CD4-positive, alpha-beta T cell treated with Interleukin-21 for 1 hour (primary cell): ENCODE data around the gene SLC22A2.

Experiments used
- DNase-seq: peaks from one replicate; pipeline ENCODE4 v3.0.0-alpha.2; 2020

SLC22A2 gene

DNA sequence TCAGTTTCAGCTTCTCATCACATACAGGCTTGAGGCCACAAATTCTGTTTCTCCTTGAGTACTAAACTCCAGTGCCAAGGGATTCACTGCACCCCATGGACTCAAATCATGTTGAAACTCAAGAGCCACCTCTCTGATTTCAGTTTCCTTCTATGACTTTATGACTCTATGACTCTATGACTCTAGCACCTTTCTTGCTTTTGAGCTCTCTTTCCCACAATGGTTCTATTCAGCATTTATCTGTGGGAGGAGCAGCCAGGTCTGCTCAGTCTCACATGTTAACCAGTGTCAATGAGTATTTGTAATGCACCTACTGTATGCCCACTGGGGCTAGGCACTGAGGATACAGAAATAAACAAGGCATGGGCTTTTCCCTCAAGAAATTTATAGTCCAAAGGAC, 14.6 kb upstream of the SLC22A2 start:
- DNase-seq, result no peak

DNA sequence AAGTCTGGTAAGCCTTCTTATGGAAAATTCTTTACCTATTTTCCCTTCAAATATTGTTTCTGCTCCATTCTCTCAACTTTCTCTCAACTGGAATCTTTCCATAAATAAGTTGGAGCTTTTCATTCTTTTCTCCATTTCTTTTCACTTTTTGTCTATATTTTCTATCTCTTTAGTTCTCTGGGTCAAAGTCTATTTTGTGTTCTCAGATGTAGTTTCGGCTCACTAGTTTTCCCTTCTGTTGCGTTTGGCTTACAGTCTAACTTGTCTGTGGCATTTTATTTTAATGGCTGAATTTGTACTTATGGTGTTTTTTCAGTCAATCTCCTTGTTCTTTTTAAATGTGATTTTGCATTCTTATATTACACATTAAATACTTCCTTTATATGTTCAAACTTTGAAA, 14.1 kb upstream of the SLC22A2 start:
- DNase-seq, result no peak

DNA sequence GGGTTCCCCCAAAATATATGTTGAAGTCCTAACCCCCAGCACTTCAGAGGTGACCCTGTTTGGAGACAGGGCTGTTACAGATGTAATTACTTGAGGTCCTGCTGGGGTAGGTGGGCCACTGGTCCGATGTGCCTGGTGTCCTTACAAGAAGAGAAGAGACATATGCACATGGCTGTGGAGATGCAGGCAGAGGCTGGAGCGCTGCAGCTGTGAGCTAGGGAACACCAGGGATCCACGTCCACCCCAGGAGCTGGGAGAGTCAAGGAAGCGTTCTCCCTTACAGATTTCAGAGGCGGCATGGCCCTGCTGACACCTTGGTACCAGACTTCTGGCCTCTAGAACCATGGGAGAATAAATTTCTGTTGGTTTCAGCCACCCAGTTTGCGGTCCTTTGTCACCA, 11.7 kb upstream of the SLC22A2 start:
- no peak for DNase-seq

DNA sequence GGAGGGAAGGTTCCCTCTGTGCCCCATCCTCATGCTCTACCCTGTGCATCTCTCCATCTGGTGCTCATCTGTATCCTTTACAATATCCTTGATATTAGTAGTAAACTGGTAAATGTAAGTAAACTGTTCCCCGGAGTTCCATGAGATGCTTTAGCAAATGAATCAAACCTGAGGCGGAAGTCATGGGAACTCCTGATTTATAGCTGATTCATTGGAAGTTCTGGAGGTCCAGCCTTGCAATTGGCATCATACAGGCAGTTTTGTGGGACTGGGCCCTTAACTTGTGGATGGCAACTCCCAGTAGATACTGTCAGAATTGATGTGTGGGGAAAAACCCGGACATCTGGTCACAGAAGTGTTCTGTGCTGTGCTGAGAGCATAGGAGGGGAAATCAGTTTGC, 11.2 kb upstream of the SLC22A2 start:
- no peak for DNase-seq

DNA sequence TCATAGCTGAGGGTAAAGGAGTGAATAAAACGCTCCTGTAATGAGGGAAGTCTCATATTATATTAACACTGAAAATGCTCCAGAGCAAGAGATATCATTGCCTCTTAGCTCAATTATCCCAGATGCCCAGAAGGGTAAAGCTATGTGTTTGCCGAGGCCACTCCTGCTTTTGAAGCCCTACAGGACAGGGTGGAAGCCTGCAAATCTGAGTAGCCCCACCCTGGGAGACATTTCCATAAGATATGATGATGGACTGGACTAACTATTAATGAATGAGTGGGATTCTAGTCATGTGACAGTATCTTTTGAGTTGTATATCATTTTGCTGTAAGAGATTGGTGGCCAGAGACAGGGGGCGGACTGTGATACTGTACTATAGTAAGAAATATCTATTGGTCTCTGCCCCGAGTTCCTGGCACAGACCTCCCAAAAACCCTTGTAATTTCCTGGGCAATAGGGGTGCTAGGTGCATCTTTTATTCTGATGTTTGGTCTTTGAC, 10.5 kb upstream of the SLC22A2 start:
- DNase-seq, result no peak

DNA sequence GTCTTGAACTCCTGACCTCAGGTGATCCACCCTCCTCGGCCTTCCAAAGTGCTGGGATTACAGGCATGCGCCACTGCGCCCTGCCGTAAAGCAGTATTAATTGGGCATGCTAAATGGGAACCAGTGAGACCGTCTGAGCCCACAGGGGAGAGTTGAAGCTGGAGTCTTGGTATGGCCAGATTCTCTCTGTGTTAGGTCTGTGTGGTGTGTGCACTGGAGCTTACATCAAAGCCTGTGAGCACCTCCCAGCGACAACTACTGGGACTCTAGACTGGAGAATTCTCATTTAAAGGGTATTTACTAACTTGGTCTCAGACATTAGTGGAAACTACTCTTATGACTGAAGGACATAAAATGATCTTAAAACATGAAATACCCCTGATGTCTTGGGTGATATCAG, 8.5 kb upstream of the SLC22A2 start:
- DNase-seq, result no peak

DNA sequence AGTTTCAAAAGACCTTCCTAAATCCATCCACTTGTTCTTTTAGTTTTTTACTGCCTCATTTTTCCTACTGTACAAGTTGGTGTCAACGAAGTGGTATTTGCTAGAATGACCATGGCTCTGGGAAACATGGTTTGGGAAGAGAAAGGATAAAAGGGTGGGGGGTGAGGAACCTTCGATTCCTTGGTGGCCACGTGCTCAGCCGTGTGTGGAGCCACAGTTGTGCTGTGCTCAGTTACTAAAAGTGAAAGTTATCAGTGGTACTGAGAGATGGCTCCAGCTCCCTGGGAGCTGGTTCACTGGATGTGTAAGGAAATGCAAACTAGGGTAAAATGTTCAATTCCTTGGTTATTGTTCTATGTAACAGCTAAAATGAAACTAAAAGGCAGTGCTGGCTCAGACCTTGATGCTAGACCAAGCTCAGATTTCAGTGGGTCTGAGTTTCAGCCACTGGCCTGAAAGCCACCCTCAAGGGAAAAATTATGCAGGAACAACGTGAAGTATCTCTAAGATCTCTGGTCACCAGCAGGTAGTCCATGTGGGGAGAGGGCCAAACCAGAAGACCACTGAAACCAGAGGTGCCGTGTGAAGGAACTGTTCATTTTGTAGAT, 7.4 kb upstream of the SLC22A2 start:
- DNase-seq, result no peak

DNA sequence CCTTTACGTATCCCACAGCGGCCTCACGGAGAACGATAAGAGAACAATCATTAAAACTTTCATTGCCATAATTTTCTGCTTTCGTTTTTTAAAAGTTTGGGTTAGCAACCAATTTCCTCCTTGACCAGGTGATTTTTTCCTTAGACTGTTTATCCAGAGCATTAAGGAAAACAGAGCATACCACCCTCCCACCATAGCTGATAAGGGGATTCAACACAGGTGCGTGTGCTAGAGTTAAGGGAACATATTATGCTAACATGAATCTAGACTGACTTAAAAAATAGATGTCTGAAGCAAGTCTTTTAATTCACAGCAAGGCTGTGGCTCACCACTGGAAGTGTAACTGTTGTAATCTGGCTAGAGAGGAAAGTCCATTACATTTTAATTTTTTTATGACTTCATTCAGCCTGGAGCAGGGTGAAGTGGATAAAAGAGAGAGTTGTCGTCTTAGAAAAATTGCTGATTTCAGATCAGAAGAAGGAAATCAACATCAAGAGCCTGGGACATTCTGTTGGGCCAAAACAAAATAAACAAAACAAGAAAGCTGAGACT, 5.5 kb upstream of the SLC22A2 start:
- DNase-seq, result no peak

DNA sequence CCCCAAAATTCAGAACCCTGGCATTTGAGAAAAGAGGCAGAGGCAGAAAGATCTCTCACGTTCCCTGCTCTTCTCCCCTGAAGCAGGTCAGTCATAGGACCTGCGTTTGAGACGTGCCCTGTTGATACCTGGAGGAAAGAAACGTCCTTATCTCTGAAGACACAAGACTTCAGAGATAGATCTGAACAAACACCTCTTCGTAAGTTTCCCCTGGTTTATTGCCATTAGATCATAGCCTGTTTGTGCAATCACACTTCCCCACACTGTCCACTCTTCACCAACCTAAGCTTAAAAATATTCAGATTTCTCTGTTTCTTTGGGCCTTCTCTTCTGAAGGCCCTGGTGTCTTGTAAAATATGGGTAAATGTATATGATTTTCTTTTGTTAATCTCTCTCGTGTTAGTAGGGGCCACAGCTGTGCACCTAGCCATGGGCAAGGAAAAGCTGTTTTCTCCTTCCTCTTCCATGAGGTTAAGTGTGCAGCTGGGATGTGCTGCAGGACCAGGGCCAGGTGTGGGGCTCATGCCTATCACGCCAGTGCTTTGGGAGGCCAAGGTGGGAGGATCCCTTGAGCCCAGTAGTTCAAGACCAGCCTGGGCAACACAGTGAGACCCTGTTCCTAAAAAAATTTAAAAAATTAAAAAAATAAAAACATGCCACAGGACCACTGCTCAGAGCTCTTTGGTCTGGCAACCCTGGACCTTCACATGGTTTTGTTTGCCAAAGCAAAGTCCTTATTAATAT, 4.7 kb upstream of the SLC22A2 start:
- no peak for DNase-seq

DNA sequence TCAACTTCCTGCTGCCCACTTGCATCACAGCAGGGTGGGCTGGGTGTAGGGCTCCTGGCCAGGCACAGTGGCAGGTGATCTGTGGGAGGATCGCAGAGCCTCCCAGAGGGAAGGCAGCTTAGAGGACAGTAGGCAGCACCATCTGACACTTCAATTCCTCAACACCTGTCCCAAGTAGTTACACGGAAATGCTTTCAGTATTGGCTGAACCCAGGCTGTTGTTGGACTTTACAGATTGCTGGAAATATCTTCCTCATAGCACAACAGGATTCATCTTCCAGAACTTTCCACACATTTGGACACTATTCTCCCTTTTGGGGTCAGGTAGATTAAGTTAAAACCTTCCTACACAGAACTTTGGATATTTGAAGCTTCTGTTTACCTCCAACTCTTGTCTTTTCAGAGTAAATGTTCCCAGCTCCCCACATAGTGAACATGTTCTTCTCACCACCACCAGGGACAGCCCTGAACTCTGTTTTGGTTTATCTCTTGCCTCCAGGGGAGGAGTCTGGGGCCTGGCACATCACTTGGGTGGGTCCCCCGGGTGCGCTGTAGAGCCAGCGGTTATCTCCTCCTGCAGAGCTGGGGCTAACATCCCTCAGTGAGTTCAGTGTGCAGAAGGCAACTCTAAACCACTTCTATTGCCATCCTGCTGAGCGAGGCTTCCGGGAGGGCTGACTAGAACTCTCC, 3.5 kb upstream of the SLC22A2 start:
- DNase-seq, result no peak

DNA sequence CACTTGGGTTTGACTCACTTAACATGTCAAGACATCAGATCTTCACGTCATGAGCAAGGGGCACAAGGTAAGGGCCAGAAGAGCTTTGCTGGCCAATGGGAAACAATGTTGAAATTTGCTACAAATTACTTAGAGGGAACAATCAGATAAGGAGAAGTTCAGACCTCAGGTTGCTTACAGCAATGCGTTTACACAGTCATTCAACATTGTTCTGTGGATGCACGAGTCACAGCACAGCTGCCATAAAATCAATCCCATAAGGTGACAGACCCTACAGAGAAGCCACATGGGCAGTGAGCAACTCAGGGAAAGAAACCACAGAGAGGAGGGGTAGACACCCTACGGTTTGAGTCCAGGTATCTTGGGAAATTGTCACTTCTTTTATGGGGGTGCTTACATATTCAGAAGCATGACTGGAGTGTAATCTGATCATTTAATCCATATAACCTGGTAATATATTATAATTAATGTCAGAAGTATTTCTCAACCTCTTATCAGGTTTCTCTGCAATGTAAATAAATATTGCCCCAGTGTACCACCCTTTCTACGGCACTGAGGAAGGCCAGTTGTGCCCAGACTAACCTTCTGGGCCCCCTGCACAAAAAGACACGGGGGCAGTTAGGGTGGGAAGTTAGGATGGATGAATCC, 2.3 kb upstream of the SLC22A2 start:
- no peak for DNase-seq

DNA sequence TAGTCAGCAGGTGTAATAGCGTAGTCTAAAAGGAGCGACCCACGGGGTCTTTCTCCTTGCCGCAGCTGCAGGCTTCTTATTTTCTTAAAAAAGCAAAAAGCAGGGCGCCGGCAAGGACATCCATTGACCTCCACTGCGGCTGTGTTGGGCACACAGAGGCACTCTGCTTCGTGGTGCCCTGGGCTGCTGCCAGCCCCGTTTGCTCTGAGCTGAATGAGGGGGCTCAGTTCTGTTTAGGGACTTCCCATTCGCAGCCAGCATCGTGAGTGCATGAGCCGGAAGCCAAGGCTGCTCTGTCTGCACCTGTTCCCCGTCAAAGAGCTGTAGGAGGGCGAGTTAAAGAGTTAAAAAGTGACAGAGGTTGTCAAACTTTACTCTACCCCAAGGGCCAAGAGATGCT, 1.7 kb upstream of the SLC22A2 start:
- no peak for DNase-seq

DNA sequence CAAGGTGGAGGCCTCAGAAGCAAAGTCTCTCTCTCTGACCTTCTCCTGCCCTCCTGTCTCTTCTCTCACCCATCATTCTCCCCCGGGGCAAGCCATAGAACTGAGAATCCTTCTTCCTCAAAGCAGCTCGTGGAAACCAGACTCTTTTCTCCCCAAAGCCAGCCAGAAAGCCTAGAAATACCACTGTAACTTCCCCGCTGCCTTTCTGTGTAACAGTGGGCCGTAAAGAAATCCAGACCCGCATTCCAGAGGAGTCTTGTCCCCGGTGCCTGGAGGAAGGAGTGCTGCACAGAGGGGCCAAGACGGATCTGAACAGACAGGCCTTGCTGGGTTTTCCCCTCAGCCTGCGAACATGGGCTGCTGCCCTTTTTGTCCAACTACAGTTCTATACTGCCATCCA, 977 bp upstream of the SLC22A2 start:
- no peak for DNase-seq

DNA sequence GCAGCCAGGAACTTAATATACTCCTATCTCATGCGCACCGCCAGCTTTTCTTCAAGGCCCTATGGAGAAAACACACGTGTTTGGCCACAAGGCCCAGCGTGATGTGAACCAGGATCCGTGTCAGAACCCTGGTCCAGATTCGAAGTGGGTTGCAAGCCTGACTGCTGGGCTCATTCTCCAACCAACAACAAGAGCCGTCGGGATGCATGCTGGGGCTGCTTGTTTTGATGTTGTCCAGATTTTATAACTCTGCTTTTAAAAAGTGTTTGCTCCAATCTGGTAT, 463 bp upstream of the SLC22A2 start:
- DNase-seq, result no peak

DNA sequence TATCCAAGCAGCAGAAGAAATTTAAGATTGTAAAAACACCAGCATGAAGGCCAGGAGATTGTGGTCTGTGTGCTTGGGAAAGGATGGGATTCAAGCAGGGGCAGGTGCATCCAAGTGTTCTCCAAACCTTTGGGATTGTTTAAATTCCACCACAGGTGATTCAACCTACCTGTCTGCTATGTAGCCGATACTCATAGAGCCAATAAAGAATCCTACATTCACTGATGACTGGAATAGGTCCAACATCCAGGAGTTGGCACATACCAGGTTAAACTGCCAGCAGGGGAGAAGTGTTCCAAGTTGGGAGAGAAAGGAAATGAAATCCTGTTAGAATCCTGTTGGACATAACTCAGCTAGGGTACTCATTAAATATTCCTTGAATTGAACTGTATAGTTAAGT, 2.2 kb downstream of the SLC22A2 start:
- DNase-seq, result no peak

DNA sequence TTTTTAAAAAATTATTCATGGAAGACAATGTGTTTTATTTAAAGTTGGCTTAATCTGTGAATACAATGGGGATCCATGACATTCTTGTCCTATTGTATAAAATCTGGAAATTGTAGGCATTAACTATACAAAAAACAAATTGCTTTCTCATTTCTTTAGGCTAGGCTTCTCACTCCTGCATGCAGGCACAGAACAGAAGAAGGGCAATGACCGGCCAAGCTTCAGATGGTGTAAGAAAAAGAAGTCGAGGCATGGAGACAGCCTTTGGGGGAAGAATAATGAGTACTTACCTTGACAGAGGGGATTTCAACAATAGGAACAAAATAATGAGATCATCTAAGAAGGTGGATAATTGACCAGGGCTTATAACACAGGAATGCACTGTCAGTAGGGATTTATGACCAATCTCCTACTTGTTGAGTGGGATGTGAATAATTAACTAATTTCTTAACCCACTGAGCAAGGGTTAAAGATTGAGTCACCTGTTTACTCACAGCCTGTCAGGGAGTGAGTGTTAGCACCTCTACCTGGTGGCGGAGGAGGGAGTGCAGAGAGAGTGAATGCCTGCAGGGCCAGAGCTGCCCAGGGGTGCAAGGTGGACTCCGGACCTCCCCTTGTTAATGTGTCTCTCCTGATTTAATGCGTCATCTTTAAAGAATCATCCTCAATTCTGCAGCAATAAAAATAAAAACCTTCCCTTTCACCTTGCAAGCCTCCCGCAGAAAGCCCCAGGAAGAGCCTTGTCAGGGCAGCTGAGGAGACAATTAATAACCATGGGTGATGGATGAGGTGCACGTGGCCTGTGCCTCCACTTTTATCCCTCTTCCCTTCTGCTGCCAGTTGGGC, 3.9 kb downstream of the SLC22A2 start:
- DNase-seq, result no peak

DNA sequence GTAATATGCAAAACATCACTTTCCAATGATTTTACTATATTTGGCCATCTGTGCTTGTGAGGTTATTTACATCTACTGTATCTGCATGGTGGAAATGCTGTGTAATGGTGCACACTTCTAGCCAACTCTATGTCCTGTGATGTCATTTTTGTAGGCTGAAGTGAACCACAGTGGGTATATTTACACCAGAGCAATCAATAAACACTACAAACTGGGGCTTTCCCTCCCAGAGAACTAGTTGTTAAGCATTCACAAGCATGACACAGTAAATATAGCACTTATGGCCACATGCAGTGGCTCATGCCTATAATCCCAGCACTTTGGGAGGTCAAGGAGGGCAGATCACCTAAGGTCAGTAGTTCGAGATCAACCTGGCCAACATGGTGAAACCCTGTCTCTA, 4.9 kb downstream of the SLC22A2 start:
- no peak for DNase-seq

DNA sequence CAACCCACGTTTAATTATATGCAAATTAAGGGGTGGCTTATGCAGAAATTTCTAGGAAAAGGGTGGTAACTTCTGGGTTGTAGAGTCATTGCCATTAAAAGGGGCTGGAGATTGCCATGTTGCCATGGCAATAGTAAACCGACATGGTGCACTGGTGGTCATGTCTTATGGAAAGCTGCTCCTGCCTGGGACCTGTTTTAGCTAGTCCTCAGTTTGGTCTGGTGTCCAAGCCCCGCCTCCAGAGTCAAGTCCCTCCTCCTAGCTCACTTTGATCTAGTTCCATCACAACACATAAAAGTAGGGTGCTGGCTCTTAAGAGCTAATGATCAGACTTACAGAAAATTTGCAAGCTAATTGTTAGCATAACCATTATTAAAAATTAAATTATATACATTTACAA, 5.3 kb downstream of the SLC22A2 start:
- no peak for DNase-seq

DNA sequence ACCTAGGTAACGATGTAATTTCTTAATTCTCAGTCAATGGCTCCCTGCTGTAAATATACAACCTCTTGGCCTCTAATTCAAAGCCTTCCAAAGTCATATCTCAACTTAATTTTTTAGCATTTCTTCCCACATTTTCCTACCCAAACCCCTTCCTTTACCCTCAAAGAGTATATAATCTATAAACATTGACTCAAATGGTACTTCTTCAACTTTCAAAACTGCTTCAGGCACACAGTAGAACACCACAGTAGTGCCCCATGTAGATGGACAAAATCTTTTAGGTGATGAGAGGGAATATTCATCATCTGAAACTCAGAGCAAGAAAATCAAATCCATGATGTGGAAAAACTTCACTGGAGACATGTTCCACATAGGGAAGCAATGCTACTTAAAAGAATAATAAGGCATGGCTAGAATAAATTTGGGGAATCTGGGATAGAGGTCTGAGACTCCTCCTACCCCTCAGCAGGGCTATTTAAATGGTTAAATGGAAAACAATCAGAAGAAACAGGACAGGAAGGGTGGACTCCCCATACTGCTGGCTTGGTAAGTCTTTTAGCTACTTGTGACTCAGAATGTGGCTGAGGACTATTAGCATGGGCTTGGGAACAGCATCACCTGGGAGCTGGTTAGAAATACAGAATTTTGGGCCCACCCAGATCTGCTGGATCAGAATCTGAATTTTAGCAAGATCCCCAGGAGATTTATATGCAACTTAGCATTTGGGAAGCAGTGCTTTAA, 6.4 kb downstream of the SLC22A2 start:
- DNase-seq, result no peak

DNA sequence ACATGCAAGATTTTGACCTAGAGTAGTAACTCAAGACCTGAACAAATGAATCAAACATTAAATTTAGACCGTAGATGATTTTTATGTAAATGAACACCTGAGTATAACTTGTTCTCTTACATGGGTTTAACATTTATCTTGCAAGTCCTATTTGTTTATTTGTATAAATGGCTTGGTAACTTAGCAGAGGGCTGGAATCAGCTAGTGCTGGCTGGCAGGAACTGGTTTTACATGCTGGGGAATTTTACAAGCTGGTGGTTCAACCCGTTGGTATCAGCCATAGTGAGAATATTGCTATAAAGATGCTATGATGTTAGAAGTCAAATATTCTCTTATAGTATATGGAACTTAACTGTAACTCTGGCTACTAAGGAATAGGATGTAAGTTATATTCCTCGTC, 8.9 kb downstream of the SLC22A2 start:
- no peak for DNase-seq

DNA sequence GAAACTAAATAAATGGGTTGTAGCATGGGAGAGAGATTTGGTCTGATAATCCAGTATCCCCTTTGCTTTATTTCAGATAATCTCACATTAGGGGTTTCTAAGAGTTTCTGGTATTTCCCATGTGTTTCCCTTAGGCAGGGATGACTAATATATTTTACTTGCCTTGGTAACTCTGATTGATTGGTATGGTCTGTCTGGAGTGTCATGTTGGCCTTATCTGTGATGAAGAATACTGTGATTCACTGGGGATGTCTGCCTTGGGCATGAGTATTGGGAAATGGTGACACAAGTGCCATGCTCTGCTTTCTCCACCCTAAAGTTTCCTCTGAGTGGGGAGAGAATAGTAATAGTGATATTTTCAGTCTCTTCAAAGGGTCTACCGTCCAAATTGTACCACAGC, 10.1 kb downstream of the SLC22A2 start:
- no peak for DNase-seq

DNA sequence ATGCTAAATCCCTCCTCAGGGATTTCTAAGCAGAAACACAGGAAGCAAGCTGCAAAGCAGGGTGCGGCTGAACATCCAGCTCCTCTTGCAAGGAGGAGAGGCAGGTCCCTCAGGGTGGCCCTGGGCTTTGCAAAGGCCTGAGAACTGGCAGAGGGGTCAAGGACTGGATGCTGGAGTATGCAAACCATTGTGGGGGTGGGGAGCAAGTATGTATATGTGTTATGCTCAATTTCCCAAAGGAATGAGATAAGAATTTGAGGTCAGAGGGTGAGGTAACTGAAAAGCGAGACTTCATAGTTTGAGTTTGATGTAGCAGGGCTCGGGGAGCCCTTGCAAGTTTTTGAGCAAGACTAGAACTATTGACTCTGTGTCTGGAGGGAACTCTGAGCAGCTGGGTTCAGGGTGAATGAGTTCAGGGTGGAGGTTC, 11.2 kb downstream of the SLC22A2 start:
- DNase-seq, result no peak
